ENCODE data around the gene EXOC4.

Gene EXOC4

GRCh38 chr7:133563251-133563650, 310.4 kb downstream of the EXOC4 start:
- no peak overlapping the region for H3K4me3 ChIP-seq (ENCODE audit: low read depth, low read length)
- no peak for TF ChIP-seq CTCF (IDR thresholded peaks at IDR 0.05; ENCODE audit: borderline replicate concordance, insufficient read depth, low read depth, low read length)

- TF ChIP-seq CTCF (IDR thresholded peaks at IDR 0.05; ENCODE audit: borderline replicate concordance, insufficient read depth, low read depth, low read length) = no peak
- no peak overlapping the region for H3K4me3 ChIP-seq (ENCODE audit: low read depth, low read length)
Measured at GRCh38 chr7:133564484-133564883, 311.6 kb downstream of the EXOC4 start.

- no peak overlapping the region for H3K4me3 ChIP-seq (ENCODE audit: low read depth, low read length)
- no peak for TF ChIP-seq CTCF (IDR thresholded peaks at IDR 0.05; ENCODE audit: borderline replicate concordance, insufficient read depth, low read depth, low read length)
Measured at GRCh38 chr7:133568544-133568943, 315.7 kb downstream of the EXOC4 start.

GRCh38 chr7:133570321-133570720, 317.4 kb downstream of the EXOC4 start:
- no peak overlapping the region for H3K4me3 ChIP-seq (ENCODE audit: low read depth, low read length)
- TF ChIP-seq CTCF (IDR thresholded peaks at IDR 0.05; ENCODE audit: borderline replicate concordance, insufficient read depth, low read depth, low read length) = no peak

- no peak overlapping the region for H3K4me3 ChIP-seq (ENCODE audit: low read depth, low read length)
- TF ChIP-seq CTCF (IDR thresholded peaks at IDR 0.05; ENCODE audit: borderline replicate concordance, insufficient read depth, low read depth, low read length) = no peak
Measured at GRCh38 chr7:133571076-133571475, 318.2 kb downstream of the EXOC4 start.

- no peak for TF ChIP-seq CTCF (IDR thresholded peaks at IDR 0.05; ENCODE audit: borderline replicate concordance, insufficient read depth, low read depth, low read length)
- no peak overlapping the region for H3K4me3 ChIP-seq (ENCODE audit: low read depth, low read length)
Measured at GRCh38 chr7:133572087-133572486, 319.2 kb downstream of the EXOC4 start.

GRCh38 chr7:133572843-133573242, 320.0 kb downstream of the EXOC4 start:
- TF ChIP-seq CTCF (IDR thresholded peaks at IDR 0.05; ENCODE audit: borderline replicate concordance, insufficient read depth, low read depth, low read length) = no peak

More at GRCh38 chr7:133572843-133573242, 320.0 kb downstream of the EXOC4 start:
- H3K4me3 ChIP-seq (ENCODE audit: low read depth, low read length) = no peak overlapping the region
